Sigmoid colon (tissue), 7 donors: ENCODE data around the gene FEV. TPM values are rescaled to one million over a fixed set of nuclear protein-coding genes. Genes with fewer than 3 reads are reported as not detected.

Experiments
- DNase-seq: peaks from one replicate; pipeline ENCODE4 v3.0.0-alpha.2; 2019
- H3K27ac ChIP-seq, 4 donors: fragments of 200-600 bp; sonication (generic); one replicate each; pipeline ENCODE4 v1.5.1; 2016 to 2019; ENCODE audit warnings: mild to moderate bottlenecking in 1 of 4
- H3K27me3 ChIP-seq, 3 donors: fragments of 200-600 bp; sonication (generic); one replicate each; pipeline ENCODE4 v1.5.1; 2019; ENCODE audit warnings: mild to moderate bottlenecking in 1 of 3
- H3K36me3 ChIP-seq, 4 donors: fragments of 200-600 bp; sonication (generic); one replicate each; pipeline ENCODE4 v1.5.1; 2016 to 2019
- H3K4me1 ChIP-seq, 4 donors: fragments of 200-600 bp; sonication (generic); one replicate each; pipeline ENCODE4 v1.5.1; 2017 to 2019
- H3K4me3 ChIP-seq, 4 donors: fragments of 200-600 bp; sonication (generic); one replicate each; pipeline ENCODE4 v1.5.1; 2017 to 2019; ENCODE audit warnings: mild to moderate bottlenecking in 2 of 4, moderate library complexity in 1 of 4
- H3K9me3 ChIP-seq, 4 donors: fragments of 200-600 bp in 3 of 4; sonication (generic) in 3 of 4; one replicate each; pipeline versions ENCODE4 v1.5.1 to v1.6.1; 2013 to 2019
- CTCF ChIP-seq, 4 experiments: fragments of 450-650 bp in 3 of 4; fragments of 200-600 bp in 1 of 4; IDR thresholded peaks; one replicate each; pipeline ENCODE4 v1.5.1; 2016 to 2019; ENCODE audit warnings: antibody characterized with exemption in 4 of 4, mild to moderate bottlenecking in 3 of 4, moderate library complexity in 2 of 4
- EP300 ChIP-seq, 4 donors: sonication (generic); formaldehyde crosslinking; IDR thresholded peaks; one replicate each; pipeline ENCODE4 v1.6.1; 2017; ENCODE audit warnings: antibody characterized with exemption in 4 of 4
- POLR2A ChIP-seq, 2 donors: fragments of 450-650 bp; IDR thresholded peaks; one replicate each; pipeline ENCODE4 v1.6.1; 2016; ENCODE audit warnings: antibody characterized with exemption in 2 of 2, mild to moderate bottlenecking in 2 of 2, moderate library complexity in 2 of 2
- POLR2AphosphoS5 ChIP-seq, 4 donors: sonication (generic); formaldehyde crosslinking; IDR thresholded peaks; one replicate each; pipeline ENCODE4 v1.6.1; 2017; ENCODE audit warnings: antibody characterized with exemption in 4 of 4
- WGBS, 2 donors: extraction: QIAGEN DNeasy Blood & Tissue Kit; methylation state at CpG; one replicate each; pipeline ENCODE4 v1.1.7; 2013; 5-methylcytosine and 5-hydroxymethylcytosine counted together
- intact Hi-C: fragments of 100-400 bp; cut with DNase I; formaldehyde crosslinking; loops from one replicate; pipeline ENCODE4 v1.15.1; 2023
- polyA plus RNA-seq, 3 donors: library from polyadenylated mRNA; stranded (reverse); fragments of 200-250 nt; gene quantifications; one replicate each; pipeline ENCODE4 v1.2.3, GENCODE V29; 2013
- total RNA-seq, 4 donors: library from RNA; depleted of rRNA; stranded (reverse); fragments of >200 nt; gene quantifications; one replicate each; pipeline ENCODE4 v1.1.0, GENCODE V29; 2016
- donor health status: healthy with polysubstance abuse.
- donor health status: Bipolar disorder and iron deficiency.
- donor health status: healthy.

FEV gene
- total and polyA plus RNA-seq, 7 donors = 0.71 to 6.0 (median 0.77) TPM; not detected in 4

GRCh38 chr2:218960309-218961165, 24.4 kb downstream of the FEV start:
- peaks cover 53 to 89% (median 72%) of the 10 kb centered on the region in 3 donors for H3K27me3 ChIP-seq
- 2 to 5% methylated on average over 87 of the region's 87 CpGs for WGBS, 2 donors

GRCh38 chr2:218959761-218960308, 25.1 kb downstream of the FEV start:
- Histone ChIP-seq H3K27ac (no peak overlapping the region), H3K27me3 (peaks cover 53 to 87% (median 65%) of the 10 kb centered on the region in 3 donors), H3K36me3 (no peaks in the 10 kb centered on the region), H3K9me3 (no peaks in the 10 kb centered on the region), H3K4me1 (peaks cover 0 to 35% (median 24%) of the 10 kb centered on the region in 4 donors), H3K4me3 (peak overlapping the region in 3 of 4 donors; percentile 18 to 45 (median 38))
- WGBS, 2 donors = 2 to 3% methylated on average over 67 of the region's 67 CpGs
- intact Hi-C loops = no loop called here
- TF ChIP-seq EP300 (IDR thresholded peaks at IDR 0.05) = no peak
- no peak for TF ChIP-seq POLR2A (IDR thresholded peaks at IDR 0.05)
- TF ChIP-seq POLR2AphosphoS5 (IDR thresholded peaks at IDR 0.05) = no peak
- TF ChIP-seq CTCF (IDR thresholded peaks at IDR 0.05) = no peak
- no peak for DNase-seq

More at GRCh38 chr2:218960309-218961165, 24.4 kb downstream of the FEV start:
- H3K4me3 ChIP-seq = peak overlapping the region in 1 of 4 donors; percentile 18
- peaks cover 0 to 35% (median 24%) of the 10 kb centered on the region in 4 donors for H3K4me1 ChIP-seq
- no peak overlapping the region for H3K27ac ChIP-seq
- intact Hi-C loops = no loop called here
- no peak for TF ChIP-seq POLR2A (IDR thresholded peaks at IDR 0.05)
- TF ChIP-seq CTCF (IDR thresholded peaks at IDR 0.05) = no peak
- TF ChIP-seq EP300 (IDR thresholded peaks at IDR 0.05) = no peak
- TF ChIP-seq POLR2AphosphoS5 (IDR thresholded peaks at IDR 0.05) = no peak
- no peaks in the 10 kb centered on the region for H3K36me3 ChIP-seq
- no peak for DNase-seq
- H3K9me3 ChIP-seq = no peaks in the 10 kb centered on the region

- Histone ChIP-seq H3K27ac (no peak within 1 kb of the TSS), H3K4me3 (peak within 1 kb of the TSS in 3 of 4 donors; percentile 18 to 45 (median 38)), H3K4me1 (peaks cover 0 to 35% (median 24%) of the 10 kb centered on the region in 4 donors), H3K36me3 (no peaks in the 10 kb centered on the region), H3K9me3 (no peaks in the 10 kb centered on the region), H3K27me3 (peaks cover 52 to 82% (median 61%) of the 10 kb centered on the region in 3 donors)
- TF ChIP-seq POLR2A (IDR thresholded peaks at IDR 0.05) = no peak
- no peak for TF ChIP-seq CTCF (IDR thresholded peaks at IDR 0.05)
- no peak for TF ChIP-seq POLR2AphosphoS5 (IDR thresholded peaks at IDR 0.05)
- TF ChIP-seq EP300 (IDR thresholded peaks at IDR 0.05) = no peak
- intact Hi-C loops = no loop called here
- peak; percentile 76 for DNase-seq
- WGBS, 2 donors = 3 to 4% methylated on average over 37 of the region's 37 CpGs
Measured at GRCh38 chr2:218959141-218959731, 25.7 kb downstream of the FEV start, which contains the start of gene CDK5R2. TSS of gene CDK5R2 (plus strand) at chr2:218959666. CDS start at chr2:218959821, 155 bp downstream.

- intact Hi-C loops = no loop called here
- H3K27me3 ChIP-seq = peaks cover 45 to 81% (median 52%) of the 10 kb centered on the region in 3 donors
- no peak overlapping the region for H3K4me3 ChIP-seq
- H3K36me3 ChIP-seq = no peaks in the 10 kb centered on the region
- no peaks in the 10 kb centered on the region for H3K9me3 ChIP-seq
- WGBS, 2 donors = 93 to 100% methylated on average over 1 of the region's 1 CpG
- peaks cover 0 to 34% (median 24%) of the 10 kb centered on the region in 4 donors for H3K4me1 ChIP-seq
- no peak for DNase-seq
- TF ChIP-seq POLR2A (IDR thresholded peaks at IDR 0.05) = no peak
- no peak for TF ChIP-seq EP300 (IDR thresholded peaks at IDR 0.05)
- no peak for TF ChIP-seq CTCF (IDR thresholded peaks at IDR 0.05)
- no peak for TF ChIP-seq POLR2AphosphoS5 (IDR thresholded peaks at IDR 0.05)
- no peak overlapping the region for H3K27ac ChIP-seq
Measured at GRCh38 chr2:218958276-218958675, 26.7 kb downstream of the FEV start.
